CD4-positive, alpha-beta T cell (primary cell): Measurements from ENCODE around the gene AFF3. TPM values are rescaled to one million over a fixed set of nuclear protein-coding genes. Genes with fewer than 3 reads are reported as not detected.

Experiments
- ATAC-seq: fragments of 200-7000 bp; cut with Tn5 transposase; one replicate; pipeline ENCODE4 v1.10.0; 2022; ENCODE audit warnings: mild to moderate bottlenecking; ENCODE audit not compliant: poor library complexity
- CTCF ChIA-PET: fragments of 350-600 bp; sonication (Branson Sonifier 250); formaldehyde crosslinking; loops from one replicate; lab custom pipeline; 2021; ENCODE audit warnings: antibody characterized with exemption, inconsistent platforms; lab: Charles Lee
- POLR2A ChIA-PET: fragments of 350-600 bp; sonication (Branson Sonifier 250); formaldehyde crosslinking; loops from one replicate; lab custom pipeline; 2021; ENCODE audit warnings: antibody characterized with exemption, inconsistent platforms; lab: Charles Lee
- DNase-seq, 14 experiments: peaks; one replicate each; pipeline ENCODE4 v3.0.0-alpha.2; 2013 to 2020; ENCODE audit warnings: mixed read lengths in 2 of 14
- H3K27ac ChIP-seq, 2 donors: one replicate each; pipeline versions ENCODE4 v1.5.1 to v1.7.0; 2013; ENCODE audit warnings: low read length in 2 of 2, low read depth in 1 of 2, mild to moderate bottlenecking in 1 of 2
- H3K27me3 ChIP-seq, 2 experiments: 1 replicate in 1 of 2; 2 replicates in 1 of 2; pipeline versions ENCODE4 v1.6.1 to v1.7.0; 2013; ENCODE audit warnings: low read length in 2 of 2, control low read depth in 1 of 2, mild to moderate bottlenecking in 1 of 2, moderate library complexity in 1 of 2; ENCODE audit not compliant: insufficient read depth in 2 of 2, control insufficient read depth in 1 of 2
- H3K36me3 ChIP-seq: one replicate; pipeline ENCODE4 v1.6.1; 2013; ENCODE audit warnings: low read length, control low read depth; ENCODE audit not compliant: insufficient read depth
- H3K4me1 ChIP-seq: one replicate; pipeline ENCODE4 v1.6.1; 2013; ENCODE audit warnings: low read length, control low read depth; ENCODE audit not compliant: insufficient read depth
- H3K4me3 ChIP-seq: one replicate; pipeline ENCODE4 v1.5.1; 2013; ENCODE audit warnings: mild to moderate bottlenecking, low read length, moderate library complexity
- H3K9me3 ChIP-seq, 2 experiments: 1 replicate in 1 of 2; 2 replicates in 1 of 2; pipeline versions ENCODE4 v1.6.1 to v1.7.0; 2013; ENCODE audit warnings: low read length in 2 of 2, mild to moderate bottlenecking in 2 of 2, control low read depth in 1 of 2, moderate library complexity in 1 of 2; ENCODE audit not compliant: control insufficient read depth in 1 of 2, insufficient read depth in 1 of 2
- H3K27ac Mint-ChIP-seq: one replicate; pipeline ENCODE4 v1.8.0; 2020; ENCODE audit warnings: mixed read lengths
- H3K27me3 Mint-ChIP-seq: one replicate; pipeline ENCODE4 v1.8.0; 2021; ENCODE audit warnings: mixed read lengths
- H3K36me3 Mint-ChIP-seq: one replicate; pipeline ENCODE4 v1.8.0; 2021; ENCODE audit warnings: low read depth, mixed read lengths
- H3K4me1 Mint-ChIP-seq: one replicate; pipeline ENCODE4 v1.8.0; 2021; ENCODE audit warnings: low read depth, mixed read lengths
- H3K4me3 Mint-ChIP-seq: one replicate; pipeline ENCODE4 v1.8.0; 2020; ENCODE audit warnings: mild to moderate bottlenecking, mixed read lengths
- H3K9me3 Mint-ChIP-seq: one replicate; pipeline ENCODE4 v1.8.0; 2020; ENCODE audit warnings: mixed read lengths
- intact Hi-C, 2 experiments: fragments of 100-400 bp; cut with DNase I in 1 of 2; cut with micrococcal nuclease in 1 of 2; formaldehyde crosslinking; loops; one replicate each; pipeline versions ENCODE4 v1.15.1 to v1.9.0; 2023 to 2025; cut with DNase I, micrococcal nuclease
- total RNA-seq, 174 experiments: library from RNA in 2 of 174; stranded (reverse) in 2 of 174; gene quantifications; one replicate each; pipeline ENCODE4 v1.2.3 and lab custom pipeline; 2021 to 2026
- TF ChIP-seq, protein P1 (sequence below): fragments of 200-600 bp; IDR thresholded peaks from one replicate; pipeline ENCODE4 v1.8.0; 2022; ENCODE audit warnings: antibody characterized with exemption, mild to moderate bottlenecking

The AFF3 gene
- total RNA-seq, 2 experiments from 2014 or later = 15.4 to 15.7 TPM

DNA sequence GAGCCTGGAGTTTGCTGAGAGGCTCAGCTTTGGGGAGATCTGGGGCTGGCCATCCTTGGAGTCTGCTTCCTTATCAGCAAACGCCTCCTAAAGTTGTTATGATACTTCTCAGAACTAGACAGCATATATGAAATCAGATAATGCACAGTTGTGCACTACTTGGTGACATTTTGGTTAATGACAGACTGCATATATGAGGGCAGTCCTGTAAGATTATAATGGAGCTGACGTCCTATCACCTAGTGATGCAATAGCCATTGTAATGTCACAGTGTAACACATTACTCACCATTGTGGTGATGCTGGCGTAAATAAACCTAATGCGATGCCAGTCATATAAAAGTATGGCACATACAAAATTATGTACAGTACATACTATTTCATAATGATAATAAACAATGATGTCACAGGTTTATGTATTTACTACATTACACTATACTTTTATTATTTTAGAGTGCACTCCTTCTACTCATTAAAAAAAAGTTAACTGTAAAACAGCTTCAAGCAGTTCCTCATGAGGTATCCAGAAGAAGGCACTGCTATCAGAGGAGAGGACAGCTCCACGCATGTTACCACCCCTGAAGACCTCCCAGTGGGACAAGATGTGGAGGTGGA lies 354.5 kb downstream of the AFF3 start:
- H3K27me3 Mint-ChIP-seq = no peaks in the 10 kb centered on the region
- TF ChIP-seq, protein P1, sequence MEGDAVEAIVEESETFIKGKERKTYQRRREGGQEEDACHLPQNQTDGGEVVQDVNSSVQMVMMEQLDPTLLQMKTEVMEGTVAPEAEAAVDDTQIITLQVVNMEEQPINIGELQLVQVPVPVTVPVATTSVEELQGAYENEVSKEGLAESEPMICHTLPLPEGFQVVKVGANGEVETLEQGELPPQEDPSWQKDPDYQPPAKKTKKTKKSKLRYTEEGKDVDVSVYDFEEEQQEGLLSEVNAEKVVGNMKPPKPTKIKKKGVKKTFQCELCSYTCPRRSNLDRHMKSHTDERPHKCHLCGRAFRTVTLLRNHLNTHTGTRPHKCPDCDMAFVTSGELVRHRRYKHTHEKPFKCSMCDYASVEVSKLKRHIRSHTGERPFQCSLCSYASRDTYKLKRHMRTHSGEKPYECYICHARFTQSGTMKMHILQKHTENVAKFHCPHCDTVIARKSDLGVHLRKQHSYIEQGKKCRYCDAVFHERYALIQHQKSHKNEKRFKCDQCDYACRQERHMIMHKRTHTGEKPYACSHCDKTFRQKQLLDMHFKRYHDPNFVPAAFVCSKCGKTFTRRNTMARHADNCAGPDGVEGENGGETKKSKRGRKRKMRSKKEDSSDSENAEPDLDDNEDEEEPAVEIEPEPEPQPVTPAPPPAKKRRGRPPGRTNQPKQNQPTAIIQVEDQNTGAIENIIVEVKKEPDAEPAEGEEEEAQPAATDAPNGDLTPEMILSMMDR = no peak
- H3K27me3 ChIP-seq = no peaks in the 10 kb centered on the region
- H3K4me3 ChIP-seq = no peak overlapping the region
- H3K9me3 Mint-ChIP-seq = no peaks in the 10 kb centered on the region
- H3K4me1 ChIP-seq = no peaks in the 10 kb centered on the region
- no peaks in the 10 kb centered on the region for H3K4me1 Mint-ChIP-seq
- H3K36me3 ChIP-seq = no peaks in the 10 kb centered on the region
- intact Hi-C loops = no loop called here
- no peaks in the 10 kb centered on the region for H3K36me3 Mint-ChIP-seq
- H3K27ac ChIP-seq = no peak overlapping the region
- no peak overlapping the region for H3K27ac Mint-ChIP-seq
- peak in 2 of 14 experiments; percentile 20 to 38 for DNase-seq
- CTCF ChIA-PET = no interaction called here
- no peak for ATAC-seq
- no peak overlapping the region for H3K4me3 Mint-ChIP-seq
- POLR2A ChIA-PET = no interaction called here
- no peaks in the 10 kb centered on the region for H3K9me3 ChIP-seq

DNA sequence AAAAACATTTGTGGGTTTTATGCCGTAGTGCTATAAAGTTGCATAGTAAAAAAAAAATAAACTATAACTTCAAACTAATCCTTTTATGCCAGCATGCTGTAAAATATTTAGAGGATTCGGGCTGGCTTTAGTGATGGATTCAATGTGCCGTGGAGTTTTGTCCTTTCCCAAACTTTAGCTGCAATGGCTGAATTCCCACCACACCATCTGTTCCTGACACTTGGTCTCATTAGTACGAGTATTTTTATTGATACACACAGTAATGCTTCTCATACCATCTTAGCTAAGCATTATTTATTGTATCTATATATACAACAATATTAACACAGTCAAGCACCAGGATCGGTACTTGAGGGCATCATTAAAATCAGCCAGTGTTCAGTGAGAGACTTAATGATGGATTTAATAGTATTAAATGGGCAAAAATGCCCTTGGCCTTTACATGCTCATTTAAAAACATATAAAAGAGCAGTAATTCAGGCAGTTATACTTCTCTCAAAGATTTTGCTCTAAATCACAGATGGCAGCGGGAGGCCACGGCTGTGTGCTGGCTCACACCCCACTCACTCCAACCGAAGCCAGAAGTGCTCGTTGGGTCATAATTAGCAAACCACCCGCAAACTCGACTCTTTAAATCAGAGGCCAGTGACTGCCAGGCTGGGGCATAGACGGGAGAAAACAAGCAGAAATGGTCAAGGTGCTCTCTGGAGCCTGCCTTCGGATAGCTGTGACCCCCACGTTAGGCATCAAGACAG lies 355.6 kb downstream of the AFF3 start:
- H3K4me3 ChIP-seq = no peak overlapping the region
- no peaks in the 10 kb centered on the region for H3K27me3 ChIP-seq
- DNase-seq (no peak), ATAC-seq (no peak)
- H3K36me3 ChIP-seq = no peaks in the 10 kb centered on the region
- POLR2A ChIA-PET = no interaction called here
- H3K27ac Mint-ChIP-seq = no peak overlapping the region
- no peaks in the 10 kb centered on the region for H3K36me3 Mint-ChIP-seq
- no peaks in the 10 kb centered on the region for H3K9me3 ChIP-seq
- H3K4me1 Mint-ChIP-seq = no peaks in the 10 kb centered on the region
- no peaks in the 10 kb centered on the region for H3K4me1 ChIP-seq
- TF ChIP-seq, protein P1 = no peak
- no peaks in the 10 kb centered on the region for H3K9me3 Mint-ChIP-seq
- H3K27me3 Mint-ChIP-seq = no peaks in the 10 kb centered on the region
- no peak overlapping the region for H3K4me3 Mint-ChIP-seq
- CTCF ChIA-PET = no interaction called here
- no peak overlapping the region for H3K27ac ChIP-seq
- intact Hi-C loops = no loop called here

DNA sequence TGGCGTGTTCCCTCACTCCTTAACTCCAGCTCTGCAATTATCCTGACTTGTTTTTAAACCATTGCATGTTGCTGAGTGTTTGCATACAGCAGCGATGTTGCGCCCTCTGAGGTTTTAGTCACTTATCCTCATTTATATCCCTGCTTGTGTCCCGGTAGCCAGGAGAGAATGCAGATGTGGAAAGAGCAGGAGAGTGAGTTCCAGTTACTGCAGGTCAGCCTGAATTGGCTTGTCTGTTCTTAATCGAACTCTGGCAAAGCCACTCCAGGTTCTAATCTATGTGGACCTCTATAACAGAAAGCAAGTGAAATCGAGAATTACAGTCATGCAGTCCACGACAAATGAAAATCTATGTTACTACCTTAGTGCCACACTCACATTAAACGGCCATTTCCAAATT lies 357.4 kb downstream of the AFF3 start:
- H3K9me3 ChIP-seq = no peaks in the 10 kb centered on the region
- no peaks in the 10 kb centered on the region for H3K27me3 Mint-ChIP-seq

More for the DNA sequence above, 357.4 kb downstream of the AFF3 start:
- no peaks in the 10 kb centered on the region for H3K36me3 ChIP-seq
- H3K27ac ChIP-seq = no peak overlapping the region
- Mint-ChIP-seq H3K27ac (no peak overlapping the region), H3K36me3 (peaks cover 12% of the 10 kb centered on the region), H3K4me3 (no peak overlapping the region), H3K9me3 (peaks cover 4% of the 10 kb centered on the region), H3K4me1 (no peaks in the 10 kb centered on the region)
- intact Hi-C loops = no loop called here
- H3K4me1 ChIP-seq = no peaks in the 10 kb centered on the region
- no peak for DNase-seq
- no peaks in the 10 kb centered on the region for H3K27me3 ChIP-seq
- no peak for ATAC-seq
- TF ChIP-seq, protein P1 = no peak
- POLR2A ChIA-PET = no interaction called here
- CTCF ChIA-PET = interaction anchor here (1.2 kb wide), 1 partner anchor 8 kb away, joined by 3 read pairs; no protein-coding TSS in a partner anchor
- H3K4me3 ChIP-seq = no peak overlapping the region
